ENCODE measurements around the gene CNFN. TPM values are rescaled to one million over a fixed set of nuclear protein-coding genes. Genes with fewer than 3 reads are reported as not detected.
"Not testable (repeated sequence)": the region's sequence is repeated elsewhere in the genome, so short reads cannot be mapped to it uniquely, and the experiment has no call there.

Gene CNFN
- total RNA-seq, 1 donor from 2014 or later = 1.1 TPM

DNA sequence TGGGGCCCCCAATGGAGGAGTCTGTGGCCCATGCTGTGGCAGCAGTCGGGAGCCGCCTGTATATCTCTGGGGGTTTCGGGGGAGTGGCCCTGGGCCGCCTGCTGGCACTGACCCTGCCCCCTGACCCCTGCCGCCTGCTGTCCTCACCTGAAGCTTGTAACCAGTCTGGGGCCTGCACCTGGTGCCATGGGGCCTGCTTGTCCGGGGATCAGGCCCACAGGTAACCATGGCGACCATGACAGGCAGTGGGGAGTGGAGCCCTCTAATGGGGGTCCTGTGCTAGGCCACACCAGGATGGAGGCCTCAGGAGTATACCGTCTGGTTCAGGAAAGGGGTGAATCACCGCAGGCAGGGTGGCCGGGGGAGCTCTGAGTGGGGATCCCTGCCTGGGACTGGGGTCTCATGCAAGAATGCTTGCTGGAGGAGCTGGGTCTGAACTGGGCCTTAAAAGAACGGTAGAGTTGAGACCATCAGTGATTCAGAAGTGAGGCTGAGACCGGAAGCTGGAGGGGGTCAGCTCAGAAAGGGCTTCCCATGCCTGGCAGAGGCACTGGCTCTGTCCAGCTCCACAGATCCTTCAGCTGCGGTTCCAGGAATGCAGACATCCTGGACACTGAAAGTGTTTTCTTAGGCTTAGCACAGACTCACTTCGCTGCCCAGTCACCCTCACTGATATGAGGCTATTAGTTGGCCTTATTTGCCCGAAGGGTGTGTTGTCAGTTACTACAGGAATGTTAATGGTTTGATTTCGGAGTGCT, 29.1 kb downstream of the CNFN start:
- intact Hi-C loops (cut with DNase I) = no loop called here
- DNase-seq (no peak), ATAC-seq (ENCODE audit: poor library complexity) (no peak)

DNA sequence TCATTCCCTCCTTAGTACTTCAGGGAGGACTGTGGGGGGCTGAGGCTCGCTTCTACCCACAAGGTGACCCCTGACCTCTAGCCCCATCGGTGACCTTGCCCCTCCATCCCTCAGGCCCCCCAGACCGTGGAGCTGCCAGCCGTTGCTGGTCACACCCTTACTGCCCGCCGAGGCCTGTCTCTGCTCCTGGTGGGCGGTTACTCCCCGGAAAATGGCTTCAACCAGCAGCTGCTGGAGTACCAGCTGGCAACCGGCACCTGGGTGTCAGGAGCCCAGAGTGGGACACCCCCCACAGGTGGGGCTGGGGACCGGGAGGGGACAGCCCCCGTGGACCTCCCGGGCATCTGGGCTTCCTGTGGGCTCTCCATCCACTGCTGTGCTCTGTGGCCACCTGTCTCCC, 32.8 kb downstream of the CNFN start:
- intact Hi-C loops (cut with DNase I) = no loop called here
- ATAC-seq (ENCODE audit: poor library complexity) = no peak
- no peak for DNase-seq

DNA sequence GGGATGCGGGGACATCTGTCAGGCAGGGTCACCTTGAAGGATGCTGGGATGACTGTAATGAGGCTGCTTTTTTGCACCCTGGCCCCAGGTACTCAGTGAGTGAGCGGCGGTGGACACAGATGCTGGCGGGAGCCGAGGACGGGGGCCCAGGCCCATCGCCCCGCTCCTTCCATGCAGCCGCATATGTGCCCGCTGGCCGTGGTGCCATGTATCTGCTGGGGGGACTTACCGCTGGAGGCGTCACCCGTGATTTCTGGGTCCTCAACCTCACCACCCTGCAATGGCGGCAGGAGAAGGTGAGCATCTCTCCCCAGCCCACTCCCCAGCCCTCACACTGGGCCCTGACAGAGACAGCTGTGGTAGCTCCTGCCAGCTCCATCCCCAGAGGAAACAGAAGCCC, 33.4 kb downstream of the CNFN start:
- intact Hi-C loops (cut with DNase I) = no loop called here
- no peak for ATAC-seq (ENCODE audit: poor library complexity)
- no peak for DNase-seq

DNA sequence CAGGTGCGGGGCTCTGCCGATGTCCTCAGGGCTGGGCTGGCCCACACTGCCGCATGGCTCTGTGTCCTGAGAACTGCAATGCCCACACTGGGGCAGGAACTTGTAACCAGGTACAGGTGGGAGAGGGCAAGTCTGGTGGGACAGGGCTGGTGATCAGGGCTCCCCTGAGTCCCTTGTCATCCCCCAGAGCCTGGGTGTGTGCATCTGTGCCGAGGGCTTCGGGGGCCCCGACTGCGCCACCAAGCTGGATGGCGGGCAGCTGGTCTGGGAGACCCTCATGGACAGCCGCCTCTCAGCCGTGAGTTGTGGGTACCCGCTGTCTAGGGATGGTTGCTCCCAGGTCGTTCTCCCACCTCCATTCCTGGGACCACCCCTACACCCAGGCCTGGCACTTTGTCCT, 34.2 kb downstream of the CNFN start:
- intact Hi-C loops (cut with DNase I) = no loop called here
- ATAC-seq (ENCODE audit: poor library complexity) = no peak
- no peak for DNase-seq

DNA sequence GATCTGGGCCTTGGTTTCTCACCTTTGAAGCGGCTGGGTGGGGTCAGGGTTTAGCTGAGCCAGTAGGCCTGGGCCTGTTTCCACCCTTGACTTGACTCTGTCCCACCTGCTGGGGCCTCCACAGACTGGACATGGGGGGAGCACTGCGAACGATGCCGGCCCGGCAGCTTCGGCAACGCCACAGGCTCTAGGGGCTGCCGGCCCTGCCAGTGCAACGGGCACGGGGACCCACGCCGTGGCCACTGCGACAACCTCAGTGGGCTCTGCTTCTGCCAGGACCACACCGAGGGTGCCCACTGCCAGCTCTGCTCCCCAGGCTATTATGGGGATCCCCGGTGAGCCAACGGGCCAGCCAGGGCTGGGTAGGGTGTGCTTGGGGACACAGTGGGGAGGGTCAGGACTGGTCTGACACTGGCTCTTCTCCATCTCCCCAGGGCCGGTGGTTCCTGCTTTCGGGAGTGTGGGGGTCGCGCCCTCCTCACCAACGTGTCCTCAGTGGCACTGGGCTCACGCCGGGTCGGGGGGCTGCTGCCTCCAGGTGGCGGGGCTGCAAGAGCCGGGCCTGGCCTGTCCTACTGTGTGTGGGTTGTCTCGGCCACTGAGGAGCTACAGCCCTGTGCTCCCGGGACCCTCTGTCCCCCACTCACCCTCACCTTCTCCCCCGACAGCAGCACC, 36.6 kb downstream of the CNFN start:
- DNase-seq = no peak
- intact Hi-C loops (cut with DNase I) = no loop called here
- ATAC-seq (ENCODE audit: poor library complexity) = no peak

DNA sequence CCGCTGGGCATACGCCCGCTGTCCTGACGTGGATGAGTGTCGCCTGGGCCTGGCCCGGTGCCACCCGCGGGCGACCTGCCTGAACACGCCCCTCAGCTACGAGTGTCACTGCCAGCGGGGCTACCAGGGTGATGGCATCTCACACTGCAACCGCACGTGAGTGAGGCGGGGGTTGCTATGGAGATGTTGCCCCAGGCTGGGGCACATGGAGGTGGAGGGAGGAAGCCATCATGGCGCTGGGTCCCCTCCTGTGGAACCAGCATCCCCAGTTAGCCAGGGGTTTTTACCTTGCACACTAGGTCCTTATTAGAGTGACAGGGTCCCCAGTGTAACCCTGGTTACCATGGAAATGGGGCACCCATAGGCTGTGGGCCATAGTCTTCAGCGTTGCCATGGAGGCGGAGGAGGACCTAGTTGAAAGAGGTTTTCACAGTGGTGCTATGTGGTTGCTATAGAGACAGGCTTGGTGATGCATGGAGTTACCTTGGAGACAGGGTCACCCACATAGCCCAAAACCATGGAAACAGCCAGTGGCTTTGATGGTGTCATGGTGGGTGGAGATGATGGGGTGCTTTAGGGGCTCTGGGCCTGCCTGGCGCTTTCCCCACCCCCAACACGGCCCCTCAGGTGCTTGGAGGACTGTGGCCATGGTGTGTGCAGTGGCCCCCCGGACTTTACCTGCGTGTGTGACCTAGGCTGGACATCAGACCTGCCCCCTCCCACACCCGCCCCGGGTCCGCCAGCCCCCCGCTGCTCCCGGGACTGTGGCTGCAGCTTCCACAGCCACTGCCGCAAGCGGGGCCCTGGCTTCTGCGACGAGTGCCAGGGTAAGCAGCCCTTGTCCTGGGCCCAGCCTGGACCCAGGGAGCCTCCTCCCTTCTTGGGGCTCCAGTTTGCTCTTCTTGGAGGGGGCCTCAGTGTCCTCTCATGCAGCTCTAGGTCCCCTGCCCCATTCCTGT, 37.5 kb downstream of the CNFN start:
- intact Hi-C loops (cut with DNase I) = no loop called here

DNA sequence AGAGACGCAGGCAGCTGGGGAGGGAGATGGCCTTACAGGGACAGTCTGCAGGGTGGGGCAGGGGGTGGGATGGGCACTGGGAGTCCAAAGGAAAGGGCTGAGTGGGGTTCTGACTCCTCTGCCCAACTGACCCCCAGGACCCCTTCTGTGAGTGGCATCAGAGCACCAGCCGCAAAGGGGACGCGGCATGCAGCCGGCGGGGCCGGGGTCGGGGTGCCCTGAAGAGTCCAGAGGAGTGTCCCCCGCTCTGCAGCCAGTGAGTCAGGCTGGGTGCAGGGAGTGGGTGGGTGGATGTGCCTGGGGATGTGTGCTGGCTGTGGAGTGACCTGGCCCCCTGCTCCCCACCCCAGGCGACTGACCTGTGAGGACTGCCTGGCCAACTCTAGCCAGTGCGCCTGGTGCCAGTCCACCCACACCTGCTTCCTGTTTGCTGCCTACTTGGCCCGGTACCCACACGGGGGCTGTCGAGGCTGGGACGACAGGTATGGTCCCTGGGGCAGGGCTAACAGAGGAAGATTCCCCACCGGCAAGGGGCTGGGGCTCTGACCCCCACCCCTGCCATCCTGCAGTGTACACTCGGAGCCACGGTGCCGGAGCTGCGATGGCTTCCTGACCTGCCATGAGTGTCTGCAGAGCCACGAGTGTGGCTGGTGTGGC, 38.9 kb downstream of the CNFN start:
- DNase-seq (no peak), ATAC-seq (ENCODE audit: poor library complexity) (no peak)
- intact Hi-C loops (cut with DNase I) = no loop called here

More for the DNA sequence above, 37.5 kb downstream of the CNFN start:
- ATAC-seq (ENCODE audit: poor library complexity) (no peak), DNase-seq (no peak)

DNA sequence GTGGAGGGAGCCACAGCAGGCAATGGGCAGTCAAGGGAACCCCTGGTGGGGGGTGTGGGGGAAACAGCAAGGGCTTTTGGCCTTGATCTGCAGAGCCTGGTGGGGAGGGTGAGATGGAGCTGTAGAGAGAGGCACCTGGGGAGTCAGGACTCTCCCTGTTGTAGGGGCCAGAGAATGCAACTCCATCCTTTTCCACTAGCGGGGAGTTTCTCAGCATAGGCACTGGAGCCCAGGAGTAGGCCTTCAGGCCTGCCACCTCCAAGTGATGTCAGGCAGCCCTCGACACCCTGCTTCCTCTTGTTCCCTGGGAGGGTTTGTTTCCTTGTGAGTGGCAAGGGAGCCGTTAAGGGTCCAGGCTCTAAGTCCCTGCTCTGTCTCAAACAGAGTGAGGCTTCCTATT, 39.7 kb downstream of the CNFN start:
- intact Hi-C loops (cut with DNase I) = no loop called here
- DNase-seq = no peak
- ATAC-seq (ENCODE audit: poor library complexity) = no peak

DNA sequence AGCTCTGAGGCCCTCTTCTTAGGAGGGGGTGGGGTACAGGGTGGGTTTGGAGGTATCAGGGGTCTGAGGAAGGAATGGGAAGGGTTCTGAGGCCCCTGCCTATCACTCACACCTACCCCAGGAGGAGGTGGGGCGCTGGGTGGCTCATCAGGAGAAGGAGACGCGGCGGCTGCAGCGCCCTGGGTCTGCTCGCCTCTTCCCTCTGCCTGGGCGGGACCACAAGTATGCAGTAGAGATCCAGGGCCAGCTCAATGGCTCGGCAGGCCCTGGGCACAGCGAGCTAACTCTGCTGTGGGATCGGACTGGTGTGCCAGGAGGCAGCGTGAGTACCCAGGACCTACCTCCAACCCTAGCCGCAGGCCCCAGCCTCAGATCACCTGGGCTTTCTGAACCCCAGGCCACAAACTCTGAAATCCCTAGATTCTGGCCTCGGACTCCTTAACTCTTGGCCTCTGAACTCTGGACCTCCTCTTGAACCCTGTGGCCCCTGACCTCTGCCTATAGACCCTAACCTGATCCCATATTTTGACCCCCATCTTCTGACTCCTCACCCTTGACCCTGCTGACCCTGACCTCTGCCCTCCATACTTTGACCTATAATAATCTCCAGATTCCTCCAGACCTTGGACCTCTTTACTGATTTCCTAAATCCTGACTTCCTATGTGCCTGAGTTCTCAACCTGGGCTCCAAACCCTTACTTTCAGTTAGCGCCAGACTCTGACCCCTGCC, 40.6 kb downstream of the CNFN start:
- intact Hi-C loops (cut with DNase I) = no loop called here
- no peak for DNase-seq
- ATAC-seq (ENCODE audit: poor library complexity) = no peak

DNA sequence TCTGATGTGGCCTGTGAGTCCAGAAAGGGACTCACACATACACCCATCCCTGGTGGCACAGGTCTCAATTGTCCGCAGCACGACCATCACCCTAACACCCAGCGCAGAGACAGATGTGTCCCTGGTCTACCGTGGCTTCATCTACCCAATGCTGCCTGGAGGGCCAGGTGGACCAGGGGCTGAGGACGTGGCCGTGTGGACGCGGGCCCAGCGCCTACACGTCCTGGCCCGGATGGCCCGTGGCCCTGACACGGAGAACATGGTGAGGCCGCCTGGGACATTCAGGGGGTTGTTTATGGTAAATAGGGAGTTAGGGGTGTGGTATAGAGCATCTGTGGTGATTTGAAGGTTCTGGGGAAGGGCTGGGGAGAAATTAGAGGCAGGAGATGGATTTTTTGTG, 41.9 kb downstream of the CNFN start:
- ATAC-seq (ENCODE audit: poor library complexity) = no peak
- no peak for DNase-seq
- intact Hi-C loops (cut with DNase I) = no loop called here

DNA sequence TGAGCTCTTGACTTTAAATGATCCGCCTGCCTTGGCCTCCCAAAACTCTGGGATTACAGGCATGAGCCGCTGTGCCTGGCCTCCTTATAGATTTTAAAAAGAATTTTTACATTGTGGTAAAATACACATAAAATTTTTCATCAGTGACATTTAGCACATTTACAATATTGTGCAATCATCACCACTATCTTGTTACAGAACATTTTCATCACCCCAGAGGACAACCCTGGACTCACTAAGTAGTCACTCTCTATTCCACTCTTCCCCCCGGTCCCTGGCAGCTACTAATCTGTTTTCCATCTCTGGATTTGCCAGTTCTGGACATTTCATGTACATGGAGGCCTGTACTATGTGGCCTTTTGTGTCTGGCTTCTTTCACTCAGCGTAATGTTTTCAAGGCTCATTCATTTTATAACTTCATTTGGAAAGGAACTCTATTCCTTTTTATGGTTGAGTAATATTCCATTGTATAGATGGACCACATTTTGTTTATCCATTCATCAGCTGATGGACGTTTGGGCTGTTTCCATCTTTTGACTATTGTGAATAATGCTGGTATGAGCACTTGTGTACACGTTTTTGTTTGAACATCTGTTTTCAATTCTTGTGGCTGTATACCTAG, 44.8 kb downstream of the CNFN start:
- ATAC-seq (ENCODE audit: poor library complexity) = no peak
- no peak for DNase-seq
- intact Hi-C loops (cut with DNase I) = no loop called here

DNA sequence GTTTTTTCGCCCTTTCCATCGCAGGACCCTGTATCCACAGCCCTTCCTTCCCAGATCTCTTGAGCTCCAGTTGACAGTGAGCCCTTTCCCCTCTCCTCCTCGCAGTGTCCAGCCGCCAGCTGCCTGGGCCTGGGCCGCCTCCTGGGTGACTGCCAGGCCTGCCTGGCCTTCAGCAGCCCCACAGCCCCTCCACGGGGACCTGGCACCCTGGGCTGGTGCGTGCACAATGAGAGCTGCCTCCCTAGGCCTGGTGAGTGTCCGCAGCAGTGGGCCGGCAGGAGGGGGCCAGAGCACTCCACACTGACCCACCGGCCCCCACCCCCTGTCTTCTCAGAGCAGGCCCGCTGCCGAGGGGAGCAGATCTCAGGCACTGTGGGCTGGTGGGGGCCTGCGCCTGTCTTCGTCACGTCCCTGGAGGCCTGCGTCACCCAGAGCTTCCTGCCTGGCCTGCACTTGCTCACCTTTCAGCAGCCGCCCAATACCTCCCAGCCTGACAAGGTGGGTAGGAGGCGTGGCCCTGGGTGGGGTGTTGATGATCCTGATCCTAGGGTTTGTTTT, 45.7 kb downstream of the CNFN start:
- intact Hi-C loops (cut with DNase I) = no loop called here
- ATAC-seq (ENCODE audit: poor library complexity) (no peak), DNase-seq (no peak)

DNA sequence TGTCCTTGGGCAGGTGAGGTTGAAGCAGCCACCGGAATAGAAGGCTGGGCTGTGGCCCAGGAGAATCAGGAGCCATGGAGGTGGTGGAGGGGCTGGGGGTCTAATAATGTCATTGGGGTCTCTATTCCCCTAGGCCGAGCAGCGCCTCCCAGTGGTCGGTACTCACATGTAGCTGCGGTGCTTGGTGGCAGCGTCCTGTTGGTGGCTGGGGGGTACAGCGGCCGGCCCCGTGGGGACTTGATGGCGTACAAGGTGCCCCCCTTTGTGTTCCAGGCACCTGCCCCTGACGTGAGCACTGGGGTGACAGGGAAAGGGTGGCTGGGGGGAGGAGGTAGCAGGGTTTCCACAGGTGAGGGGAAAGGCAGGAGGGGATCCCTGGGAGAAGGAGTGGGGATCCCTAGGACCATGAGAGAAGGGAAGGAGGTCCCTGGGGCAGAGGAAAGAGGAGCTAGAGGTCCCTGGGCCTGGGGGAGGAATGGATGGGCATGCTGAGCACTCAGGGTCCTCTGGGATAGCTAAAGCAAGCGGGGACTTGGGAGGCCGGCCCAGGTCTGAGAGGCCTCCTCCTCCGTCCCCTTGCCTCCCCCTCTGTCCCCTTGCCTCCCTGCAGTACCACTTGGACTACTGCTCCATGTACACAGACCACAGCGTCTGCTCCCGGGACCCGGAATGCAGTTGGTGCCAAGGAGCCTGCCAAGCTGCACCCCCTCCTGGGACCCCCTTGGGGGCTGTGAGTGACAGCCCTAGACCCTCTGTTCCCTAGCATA, 46.6 kb downstream of the CNFN start:
- intact Hi-C loops (cut with DNase I) = no loop called here
- ATAC-seq (ENCODE audit: poor library complexity) = no peak
- DNase-seq = no peak

DNA sequence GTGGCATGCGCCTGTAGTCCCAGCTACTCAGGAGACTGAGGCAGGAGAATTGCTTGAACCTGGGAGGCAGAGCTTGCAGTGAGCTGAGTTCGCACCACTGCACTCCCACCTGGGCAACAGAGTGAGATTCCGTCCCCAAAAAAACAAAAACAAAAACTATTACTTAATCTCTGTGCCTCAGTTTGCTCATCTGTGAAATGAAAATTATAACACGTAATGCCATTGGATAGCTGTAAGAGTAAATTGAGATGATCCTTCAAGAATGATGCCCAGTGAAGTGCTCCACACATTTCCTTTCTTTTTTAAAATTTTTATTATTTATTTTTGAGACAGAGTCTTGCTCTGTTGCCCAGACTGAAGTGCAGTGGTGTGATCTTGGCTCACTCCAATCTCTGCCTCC, 50.2 kb downstream of the CNFN start:
- DNase-seq; ATAC-seq (ENCODE audit: poor library complexity); intact Hi-C loops (cut with DNase I): not testable (repeated sequence)

DNA sequence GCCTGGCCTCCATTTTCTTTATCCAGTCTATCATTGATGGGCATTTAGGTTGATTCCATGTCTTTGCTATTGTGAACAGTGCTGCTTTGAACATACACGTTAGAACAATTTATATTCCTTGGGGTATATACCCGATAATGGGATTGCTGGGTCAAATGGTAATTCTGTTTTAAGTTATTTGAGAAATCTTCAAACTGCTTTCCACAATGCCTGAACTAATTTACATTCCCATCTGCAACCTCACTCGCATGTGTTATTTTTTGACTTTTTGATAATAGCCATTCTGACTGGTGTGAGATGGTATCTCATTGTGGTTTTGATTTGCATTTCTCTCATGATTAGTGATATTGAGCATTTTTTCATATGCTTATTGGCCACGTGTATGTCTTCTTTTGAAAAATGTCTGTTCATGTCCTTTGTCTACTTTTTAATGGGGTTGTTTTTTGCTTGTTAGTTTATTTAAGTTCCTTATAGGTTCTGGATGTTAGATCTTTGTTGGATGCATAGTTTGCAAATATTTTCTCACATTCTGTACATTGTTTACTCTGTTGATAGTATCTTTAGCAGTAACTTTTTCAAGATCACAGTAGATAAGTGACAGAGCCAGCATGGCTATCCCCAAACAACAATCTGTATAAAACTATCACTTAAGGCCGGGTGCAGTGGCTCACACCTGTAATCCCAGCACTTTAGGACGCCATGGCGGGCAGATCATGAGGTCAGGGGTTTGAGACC, 50.8 kb downstream of the CNFN start:
- intact Hi-C loops (cut with DNase I); DNase-seq; ATAC-seq (ENCODE audit: poor library complexity): not testable (repeated sequence)
